ENCODE measurements around the gene BEND3. TPM values are rescaled to one million over a fixed set of nuclear protein-coding genes. Genes with fewer than 3 reads are reported as not detected.
A peak's percentile ranks its signal among the peaks of the same experiment; 100 is the strongest.
"Not testable (repeated sequence)": the region's sequence is repeated elsewhere in the genome, so short reads cannot be mapped to it uniquely, and the experiment has no call there.

The BEND3 gene
- total RNA-seq, 4 donors from 2014 or later: 2.1 to 2.4 (median 2.1) TPM

- H3K4me1 ChIP-seq: no peaks in the 10 kb centered on the region
Measured at GRCh38 chr6:107101211-107101610, 14.1 kb downstream of the BEND3 start.

DNA sequence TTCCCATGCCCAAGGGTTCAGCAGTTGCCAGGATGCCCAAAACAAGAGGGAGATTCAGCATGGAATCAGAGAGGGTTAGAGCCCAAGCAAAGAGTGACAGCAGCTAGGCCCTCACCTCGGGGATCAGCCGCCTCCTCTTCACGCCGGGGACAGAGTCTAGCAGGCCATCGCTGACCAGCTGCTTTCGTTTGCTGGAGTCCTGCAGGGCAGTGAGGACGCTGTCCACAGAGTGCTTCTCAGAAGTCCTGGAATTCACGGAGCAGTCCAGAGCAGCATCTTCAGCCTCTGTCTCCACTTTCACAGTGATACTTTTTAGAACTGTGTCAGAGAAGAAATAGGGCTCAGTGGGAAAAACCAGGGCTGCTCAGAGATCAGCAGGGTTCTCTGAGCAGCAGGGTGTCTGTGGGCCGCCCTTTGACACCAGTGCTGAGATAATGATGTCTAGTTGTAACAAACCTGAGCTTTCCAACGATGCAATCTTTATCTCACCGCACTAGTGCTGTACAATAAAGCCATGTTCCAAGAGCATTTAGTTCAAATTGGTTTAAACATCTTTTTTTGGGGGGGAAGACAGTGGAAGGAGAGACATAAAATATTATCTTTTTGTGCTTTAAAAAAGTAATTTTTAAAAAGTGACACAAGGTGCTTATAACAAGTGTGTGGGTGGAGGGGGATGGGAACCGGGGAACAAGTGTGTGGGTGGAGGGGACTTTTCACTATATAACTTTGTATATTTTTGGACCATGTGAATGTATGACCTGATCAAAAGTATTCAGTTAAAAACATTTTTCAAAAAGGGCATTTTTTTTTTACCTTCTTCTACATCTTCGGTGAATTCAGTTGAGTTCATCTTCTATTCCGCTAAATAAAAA is 16.6 kb downstream of the BEND3 start:
- H3K27ac ChIP-seq: no peak overlapping the region
- peak in 1 of 2 donors; percentile 76 for DNase-seq (ENCODE audit: low spot score in 2 of 2)
- 90% methylated on average over 14 of the region's 14 CpGs for WGBS
- H3K36me3 ChIP-seq: no peaks in the 10 kb centered on the region
- H3K4me1 ChIP-seq: no peaks in the 10 kb centered on the region
- TF ChIP-seq POLR2A (IDR thresholded peaks at IDR 0.05) (no peak), POLR2AphosphoS5 (IDR thresholded peaks at IDR 0.05) (no peak), CTCF (IDR thresholded peaks at IDR 0.05) (no peak), EP300 (IDR thresholded peaks at IDR 0.05) (no peak)
- no peaks in the 10 kb centered on the region for H3K9me3 ChIP-seq
- H3K4me3 ChIP-seq: no peak overlapping the region
- H3K27me3 ChIP-seq: no peaks in the 10 kb centered on the region

More at GRCh38 chr6:107101211-107101610, 14.1 kb downstream of the BEND3 start:
- no peak for DNase-seq (ENCODE audit: low spot score in 2 of 2)
- no peaks in the 10 kb centered on the region for H3K9me3 ChIP-seq
- H3K4me3 ChIP-seq: no peak overlapping the region
- no peaks in the 10 kb centered on the region for H3K36me3 ChIP-seq
- no peaks in the 10 kb centered on the region for H3K27me3 ChIP-seq
- no peak overlapping the region for H3K27ac ChIP-seq
- TF ChIP-seq POLR2AphosphoS5 (IDR thresholded peaks at IDR 0.05): no peak
- no peak for TF ChIP-seq EP300 (IDR thresholded peaks at IDR 0.05)
- no peak for TF ChIP-seq POLR2A (IDR thresholded peaks at IDR 0.05)
- TF ChIP-seq CTCF (IDR thresholded peaks at IDR 0.05): no peak

DNA sequence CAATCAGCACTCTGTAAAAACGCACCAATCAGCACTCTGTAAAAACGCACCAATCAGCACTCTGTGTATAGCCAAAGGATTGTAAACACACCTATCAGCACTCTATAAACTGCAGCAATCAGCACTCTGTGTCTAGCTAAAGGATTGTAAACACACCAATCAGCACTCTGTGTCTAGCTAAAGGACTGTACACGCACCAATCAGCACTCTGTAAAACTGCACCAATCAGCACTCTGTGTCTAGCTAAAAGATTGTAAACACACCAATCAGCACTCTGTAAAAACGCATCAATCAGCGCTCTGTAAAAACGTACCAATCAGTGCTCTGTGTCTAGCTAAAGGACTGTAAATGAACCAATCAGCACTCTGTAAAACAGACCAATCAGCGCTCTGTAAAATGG is 30.9 kb downstream of the BEND3 start:
- not testable (repeated sequence) for H3K4me3 ChIP-seq; H3K27me3 ChIP-seq; H3K9me3 ChIP-seq; H3K27ac ChIP-seq; H3K4me1 ChIP-seq; H3K36me3 ChIP-seq; DNase-seq (ENCODE audit: low spot score in 2 of 2)
- WGBS: 95% methylated on average over 7 of the region's 7 CpGs

GRCh38 chr6:107083921-107084320 is 31.4 kb downstream of the BEND3 start:
- DNase-seq (ENCODE audit: low spot score in 2 of 2): no peak
- Histone ChIP-seq H3K4me3 (no peak overlapping the region), H3K4me1 (no peaks in the 10 kb centered on the region), H3K9me3 (no peaks in the 10 kb centered on the region), H3K27me3 (no peaks in the 10 kb centered on the region), H3K36me3 (peaks cover 4% of the 10 kb centered on the region), H3K27ac (no peak overlapping the region)
- no peak for TF ChIP-seq CTCF (IDR thresholded peaks at IDR 0.05)
- TF ChIP-seq POLR2AphosphoS5 (IDR thresholded peaks at IDR 0.05): no peak
- TF ChIP-seq EP300 (IDR thresholded peaks at IDR 0.05): no peak
- no peak for TF ChIP-seq POLR2A (IDR thresholded peaks at IDR 0.05)
- 92% methylated on average over 6 of the region's 6 CpGs for WGBS

DNA sequence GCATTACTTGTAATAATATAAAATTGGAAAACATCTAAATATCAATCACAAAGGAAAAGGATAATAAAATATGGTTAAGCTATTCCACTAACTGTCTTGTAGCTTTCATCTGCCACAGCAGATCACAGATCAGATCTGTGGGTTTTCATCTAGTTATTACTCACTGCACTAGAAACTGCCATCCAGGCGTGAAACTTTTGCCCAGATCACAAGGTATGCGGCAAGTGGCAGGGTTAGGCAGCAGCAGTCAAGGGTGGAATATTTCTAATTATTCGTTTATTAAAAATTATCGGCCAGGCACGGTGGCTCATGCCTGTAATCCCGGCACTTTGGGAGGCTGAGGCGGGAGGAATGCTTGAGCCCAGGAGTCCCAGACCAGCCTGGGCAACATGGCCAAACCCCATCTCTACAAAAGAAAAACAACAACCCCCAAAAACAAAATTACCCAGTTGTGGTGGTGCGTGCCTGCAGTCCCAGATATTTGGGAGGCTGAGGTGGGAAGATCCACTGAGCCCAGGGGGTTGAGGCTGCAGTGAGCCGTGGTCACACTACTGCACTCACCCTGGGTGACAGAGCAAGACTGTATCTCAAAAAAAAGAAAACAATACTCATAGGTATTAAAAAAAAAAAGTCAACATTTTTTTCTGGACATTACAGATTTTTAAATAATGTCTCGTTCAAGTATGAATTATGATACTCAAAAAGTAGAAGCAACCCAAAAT is 32.1 kb downstream of the BEND3 start:
- H3K4me3 ChIP-seq: no peak overlapping the region
- H3K36me3 ChIP-seq: peaks cover 4% of the 10 kb centered on the region
- H3K27me3 ChIP-seq: no peaks in the 10 kb centered on the region
- DNase-seq (ENCODE audit: low spot score in 2 of 2): no peak
- WGBS: 84% methylated on average over 10 of the region's 10 CpGs
- TF ChIP-seq EP300 (IDR thresholded peaks at IDR 0.05) (no peak), POLR2A (IDR thresholded peaks at IDR 0.05) (no peak)
- no peaks in the 10 kb centered on the region for H3K9me3 ChIP-seq
- H3K27ac ChIP-seq: no peak overlapping the region
- H3K4me1 ChIP-seq: no peaks in the 10 kb centered on the region

DNA sequence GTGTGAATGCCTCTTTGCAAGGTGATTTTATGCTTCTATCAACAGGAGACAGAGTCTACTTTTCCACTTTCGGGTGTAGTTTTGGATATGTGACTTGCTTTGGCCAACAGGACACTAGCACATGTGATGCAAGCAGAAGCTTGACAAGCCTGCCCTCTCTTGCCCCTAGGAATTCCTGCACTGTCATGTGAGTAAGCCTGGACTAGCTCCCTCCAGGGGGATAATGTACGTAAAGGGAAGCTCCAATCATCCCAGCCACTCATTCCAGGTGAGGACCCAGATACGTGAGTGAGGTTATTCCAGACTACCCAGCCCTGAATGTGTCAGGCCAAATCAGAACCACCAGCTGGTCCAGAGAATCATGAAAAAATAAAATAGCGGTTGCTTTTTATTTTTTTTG is 33.3 kb downstream of the BEND3 start:
- Histone ChIP-seq H3K9me3 (no peaks in the 10 kb centered on the region), H3K4me3 (no peak overlapping the region), H3K36me3 (peaks cover 4% of the 10 kb centered on the region), H3K27me3 (no peaks in the 10 kb centered on the region), H3K4me1 (no peaks in the 10 kb centered on the region), H3K27ac (no peak overlapping the region)
- DNase-seq (ENCODE audit: low spot score in 2 of 2): no peak
- no peak for TF ChIP-seq POLR2AphosphoS5 (IDR thresholded peaks at IDR 0.05)
- 44% methylated on average over 4 of the region's 4 CpGs for WGBS

All from suprapubic skin (tissue), 4 donors.